Limb (tissue), 2 donors: ENCODE data around the gene UGT1A8.
"Not testable (repeated sequence)": the region's sequence is repeated elsewhere in the genome, so short reads cannot be mapped to it uniquely, and the experiment has no call there.

Source experiments
- DNase-seq, 2 donors: peaks; one replicate each; pipeline ENCODE4 v3.0.0-alpha.2; 2016; ENCODE audit errors: extremely low spot score in 2 of 2

The UGT1A8 gene

GRCh38 chr2:233617476-233617875 is at the start of gene UGT1A8:
Gene UGT1A8 (plus strand): TSS chr2:233617633. CDS start chr2:233617708, 75 bp downstream.
- DNase-seq = not testable (repeated sequence)

- no peak for DNase-seq
Measured at GRCh38 chr2:233571001-233571400, 46.4 kb upstream of the UGT1A8 start.

- DNase-seq = no peak
Measured at GRCh38 chr2:233571462-233571861, 46.0 kb upstream of the UGT1A8 start.

GRCh38 chr2:233572468-233572867 is 45.0 kb upstream of the UGT1A8 start:
- no peak for DNase-seq

GRCh38 chr2:233577341-233577740 is 40.1 kb upstream of the UGT1A8 start:
- DNase-seq = not testable (repeated sequence)

GRCh38 chr2:233583217-233583965 is 34.0 kb upstream of the UGT1A8 start:
- not testable (repeated sequence) for DNase-seq

- DNase-seq = no peak
Measured at GRCh38 chr2:233584210-233584609, 33.2 kb upstream of the UGT1A8 start.

GRCh38 chr2:233588400-233588799 is 29.0 kb upstream of the UGT1A8 start:
- no peak for DNase-seq

GRCh38 chr2:233592706-233593105 is 24.7 kb upstream of the UGT1A8 start:
- not testable (repeated sequence) for DNase-seq

GRCh38 chr2:233593201-233593600 is 24.2 kb upstream of the UGT1A8 start:
- no peak for DNase-seq

- DNase-seq = no peak
Measured at GRCh38 chr2:233597522-233597921, 19.9 kb upstream of the UGT1A8 start.

- no peak for DNase-seq
Measured at GRCh38 chr2:233598952-233599351, 18.5 kb upstream of the UGT1A8 start.

GRCh38 chr2:233600386-233600785 is 17.0 kb upstream of the UGT1A8 start:
- no peak for DNase-seq

GRCh38 chr2:233602076-233602475 is 15.4 kb upstream of the UGT1A8 start:
- DNase-seq = no peak

GRCh38 chr2:233603520-233603919 is 13.9 kb upstream of the UGT1A8 start:
- no peak for DNase-seq

- no peak for DNase-seq
Measured at GRCh38 chr2:233604826-233605225, 12.6 kb upstream of the UGT1A8 start.

- no peak for DNase-seq
Measured at GRCh38 chr2:233605680-233606079, 11.8 kb upstream of the UGT1A8 start.

GRCh38 chr2:233611284-233611683 is 6.1 kb upstream of the UGT1A8 start:
- DNase-seq = no peak

GRCh38 chr2:233620204-233620603 is 2.8 kb downstream of the UGT1A8 start:
- DNase-seq = no peak

GRCh38 chr2:233621863-233622262 is 4.4 kb downstream of the UGT1A8 start:
- DNase-seq = not testable (repeated sequence)

- no peak for DNase-seq
Measured at GRCh38 chr2:233627331-233628025, 10.0 kb downstream of the UGT1A8 start.

- not testable (repeated sequence) for DNase-seq
Measured at GRCh38 chr2:233636306-233636705, 18.9 kb downstream of the UGT1A8 start, which contains the start of gene UGT1A10. Gene UGT1A10 (plus strand): TSS chr2:233636448. CDS start chr2:233636523, 75 bp downstream.

- DNase-seq = no peak
Measured at GRCh38 chr2:233638836-233639235, 21.4 kb downstream of the UGT1A8 start.
